CD14-positive monocyte (primary cell): ENCODE measurements around the gene KCNK3. TPM values are rescaled to one million over a fixed set of nuclear protein-coding genes. Genes with fewer than 3 reads are reported as not detected.

Experiments used
- DNase-seq, 3 donors: peaks; one replicate each; pipeline ENCODE4 v3.0.0-alpha.2; 2011 to 2022
- H2AFZ ChIP-seq: 2 replicates; pipeline ENCODE4 v1.6.0; 2012; ENCODE audit warnings: mild to moderate bottlenecking, low read depth, low read length, inconsistent platforms; ENCODE audit not compliant: insufficient read depth, poor library complexity, severe bottlenecking
- H3K27ac ChIP-seq, 2 donors: 1 replicate in 1 of 2; 2 replicates in 1 of 2; pipeline ENCODE4 v1.5.1; 2012 to 2013; ENCODE audit warnings: low read length in 2 of 2, control low read depth in 1 of 2, inconsistent platforms in 1 of 2, low read depth in 1 of 2, mild to moderate bottlenecking in 1 of 2
- H3K27me3 ChIP-seq, 2 donors: one replicate each; pipeline versions ENCODE4 v1.6.0 to v1.6.1; 2011 to 2013; ENCODE audit warnings: low read length in 2 of 2; ENCODE audit not compliant: control insufficient read depth in 2 of 2, insufficient read depth in 2 of 2
- H3K36me3 ChIP-seq, 2 donors: replicated peaks in 1 of 2; 1 replicate in 1 of 2; 2 replicates in 1 of 2; pipeline versions ENCODE4 v1.5.1 to v1.6.1; 2012 to 2013; ENCODE audit warnings: low read length in 2 of 2, control low read depth in 1 of 2, inconsistent platforms in 1 of 2, mild to moderate bottlenecking in 1 of 2; ENCODE audit not compliant: insufficient read depth in 2 of 2, control insufficient read depth in 1 of 2
- H3K4me1 ChIP-seq, 2 donors: 1 replicate in 1 of 2; 2 replicates in 1 of 2; pipeline versions ENCODE4 v1.5.1 to v1.6.1; 2012 to 2013; ENCODE audit warnings: low read length in 2 of 2, control low read depth in 1 of 2, inconsistent platforms in 1 of 2, mild to moderate bottlenecking in 1 of 2, moderate library complexity in 1 of 2; ENCODE audit not compliant: insufficient read depth in 2 of 2, control insufficient read depth in 1 of 2
- H3K4me2 ChIP-seq: replicated peaks from 2 replicates; pipeline ENCODE3; 2012; ENCODE audit warnings: low read length, moderate library complexity, mild to moderate bottlenecking; ENCODE audit not compliant: poor library complexity, severe bottlenecking; ENCODE audit errors: extremely low read depth
- H3K4me3 ChIP-seq, 3 experiments: fragments of 200-600 bp in 1 of 3; sonication (generic) in 1 of 3; replicated peaks in 1 of 3; 1 replicate in 2 of 3; 2 replicates in 1 of 3; pipeline ENCODE4 v1.5.1; 2011 to 2013; ENCODE audit warnings: low read length in 3 of 3, mild to moderate bottlenecking in 3 of 3, control low read depth in 2 of 3, low read depth in 2 of 3, inconsistent platforms in 1 of 3, moderate library complexity in 1 of 3
- H3K79me2 ChIP-seq: 2 replicates; pipeline ENCODE4 v1.6.0; 2012; ENCODE audit warnings: mild to moderate bottlenecking, control low read depth, inconsistent platforms, low read length, moderate library complexity; ENCODE audit not compliant: insufficient read depth
- H3K9ac ChIP-seq: 2 replicates; pipeline ENCODE4 v1.6.0; 2017; ENCODE audit warnings: low read length, mild to moderate bottlenecking; ENCODE audit not compliant: insufficient read depth, poor library complexity, severe bottlenecking
- H3K9me3 ChIP-seq, 2 donors: replicated peaks in 1 of 2; 1 replicate in 1 of 2; 2 replicates in 1 of 2; pipeline versions ENCODE4 v1.5.1 to v1.6.1; 2012 to 2013; ENCODE audit warnings: low read length in 2 of 2, control low read depth in 1 of 2; ENCODE audit not compliant: control insufficient read depth in 1 of 2, insufficient read depth in 1 of 2
- H4K20me1 ChIP-seq: 2 replicates; pipeline ENCODE4 v1.6.0; 2012; ENCODE audit warnings: mild to moderate bottlenecking, low read length, control low read depth, moderate library complexity; ENCODE audit not compliant: insufficient read depth
- H3K27ac Mint-ChIP-seq, 7 donors: one replicate each; pipeline ENCODE4 v1.8.0; 2020; ENCODE audit warnings: mild to moderate bottlenecking in 7 of 7, mixed read lengths in 7 of 7, moderate library complexity in 6 of 7, inconsistent platforms in 2 of 7
- H3K27me3 Mint-ChIP-seq, 3 donors: one replicate each; pipeline ENCODE4 v1.8.0; 2021 to 2022; ENCODE audit warnings: low read depth in 3 of 3, mild to moderate bottlenecking in 3 of 3, mixed read lengths in 3 of 3, moderate library complexity in 3 of 3, inconsistent platforms in 1 of 3
- H3K36me3 Mint-ChIP-seq, 2 donors: one replicate each; pipeline ENCODE4 v1.8.0; 2020; ENCODE audit warnings: mixed read lengths in 2 of 2, inconsistent platforms in 1 of 2, mild to moderate bottlenecking in 1 of 2
- H3K4me1 Mint-ChIP-seq: one replicate; pipeline ENCODE4 v1.8.0; 2020; ENCODE audit warnings: mild to moderate bottlenecking, mixed read lengths
- H3K4me3 Mint-ChIP-seq, 2 donors: one replicate each; pipeline ENCODE4 v1.8.0; 2020; ENCODE audit warnings: mild to moderate bottlenecking in 2 of 2, mixed read lengths in 2 of 2, moderate library complexity in 1 of 2
- H3K9me3 Mint-ChIP-seq, 7 donors: one replicate each; pipeline ENCODE4 v1.8.0; 2020 to 2022; ENCODE audit warnings: mixed read lengths in 7 of 7, mild to moderate bottlenecking in 6 of 7, moderate library complexity in 6 of 7, inconsistent platforms in 2 of 7
- WGBS: methylation state at CpG from one replicate; pipeline ENCODE4 v1.1.5; 2013; ENCODE audit warnings: missing lambda C conversion rate; ENCODE audit not compliant: insufficient coverage; 5-methylcytosine and 5-hydroxymethylcytosine counted together
- intact Hi-C, 2 donors: fragments of 100-400 bp; cut with micrococcal nuclease; formaldehyde crosslinking; loops; one replicate each; pipeline versions ENCODE4 v1.15.0 to v1.15.1; 2023
- polyA plus RNA-seq, 3 donors: library from polyadenylated mRNA; depleted of rRNA in 1 of 3; unstranded in 2 of 3; stranded (reverse) in 1 of 3; fragments of 300-500 nt in 2 of 3; fragments of >200 nt in 1 of 3; fragmentation: Illumina TruSeq in 2 of 3; gene quantifications; 1 replicate in 2 of 3; 2 replicates in 1 of 3; pipeline ENCODE4 v1.2.3, GENCODE V29; 2012 to 2021
- TF ChIP-seq, protein P1 (sequence below): fragments of 200-600 bp; IDR thresholded peaks from one replicate; pipeline ENCODE4 v1.8.0; 2022; ENCODE audit warnings: antibody characterized with exemption, mild to moderate bottlenecking

The KCNK3 gene
- polyA plus RNA-seq, 3 donors, result not detected

DNA sequence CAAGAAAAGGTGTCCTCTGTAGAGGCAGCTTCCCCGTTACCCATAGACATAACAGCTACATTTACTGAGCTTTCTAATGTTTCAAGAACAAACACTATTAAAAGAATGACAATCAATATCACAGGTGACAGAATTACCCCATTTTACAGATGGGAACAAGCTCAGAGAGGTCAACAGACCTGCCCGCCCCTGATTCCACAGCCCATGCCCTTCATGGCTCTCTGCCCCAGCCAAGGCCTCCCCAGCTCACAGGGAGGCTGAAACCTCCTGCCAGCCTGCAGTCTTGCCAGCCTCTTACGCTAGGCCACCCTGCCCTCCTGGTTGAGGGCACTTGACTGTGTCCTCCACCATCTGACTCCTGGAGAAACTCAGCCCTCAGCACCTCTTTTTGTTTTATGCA lies 52.4 kb downstream of the KCNK3 start:
- Histone ChIP-seq H3K79me2 (no peaks in the 10 kb centered on the region), H3K4me2 (no peak overlapping the region), H3K27me3 (no peaks in the 10 kb centered on the region), H3K4me1 (no peaks in the 10 kb centered on the region), H2AFZ (no peak overlapping the region), H3K9me3 (no peaks in the 10 kb centered on the region), H3K36me3 (no peaks in the 10 kb centered on the region), H4K20me1 (no peaks in the 10 kb centered on the region), H3K4me3 (no peak overlapping the region), H3K9ac (no peak overlapping the region), H3K27ac (no peak overlapping the region)
- no peak for DNase-seq
- Mint-ChIP-seq H3K27me3 (peaks cover 3 to 10% (median 7%) of the 10 kb centered on the region in 3 donors), H3K4me3 (no peak overlapping the region), H3K27ac (no peak overlapping the region), H3K4me1 (peaks cover under 1% of the 10 kb centered on the region), H3K36me3 (no peaks in the 10 kb centered on the region), H3K9me3 (no peaks in the 10 kb centered on the region)
- WGBS, result 94% methylated on average over 3 of the region's 3 CpGs
- TF ChIP-seq, protein P1, sequence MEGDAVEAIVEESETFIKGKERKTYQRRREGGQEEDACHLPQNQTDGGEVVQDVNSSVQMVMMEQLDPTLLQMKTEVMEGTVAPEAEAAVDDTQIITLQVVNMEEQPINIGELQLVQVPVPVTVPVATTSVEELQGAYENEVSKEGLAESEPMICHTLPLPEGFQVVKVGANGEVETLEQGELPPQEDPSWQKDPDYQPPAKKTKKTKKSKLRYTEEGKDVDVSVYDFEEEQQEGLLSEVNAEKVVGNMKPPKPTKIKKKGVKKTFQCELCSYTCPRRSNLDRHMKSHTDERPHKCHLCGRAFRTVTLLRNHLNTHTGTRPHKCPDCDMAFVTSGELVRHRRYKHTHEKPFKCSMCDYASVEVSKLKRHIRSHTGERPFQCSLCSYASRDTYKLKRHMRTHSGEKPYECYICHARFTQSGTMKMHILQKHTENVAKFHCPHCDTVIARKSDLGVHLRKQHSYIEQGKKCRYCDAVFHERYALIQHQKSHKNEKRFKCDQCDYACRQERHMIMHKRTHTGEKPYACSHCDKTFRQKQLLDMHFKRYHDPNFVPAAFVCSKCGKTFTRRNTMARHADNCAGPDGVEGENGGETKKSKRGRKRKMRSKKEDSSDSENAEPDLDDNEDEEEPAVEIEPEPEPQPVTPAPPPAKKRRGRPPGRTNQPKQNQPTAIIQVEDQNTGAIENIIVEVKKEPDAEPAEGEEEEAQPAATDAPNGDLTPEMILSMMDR, result no peak
- intact Hi-C loops, result loop anchor here (1.0 to 2.0 kb wide), 2 partner anchors 140 kb away; no protein-coding TSS in a partner anchor

DNA sequence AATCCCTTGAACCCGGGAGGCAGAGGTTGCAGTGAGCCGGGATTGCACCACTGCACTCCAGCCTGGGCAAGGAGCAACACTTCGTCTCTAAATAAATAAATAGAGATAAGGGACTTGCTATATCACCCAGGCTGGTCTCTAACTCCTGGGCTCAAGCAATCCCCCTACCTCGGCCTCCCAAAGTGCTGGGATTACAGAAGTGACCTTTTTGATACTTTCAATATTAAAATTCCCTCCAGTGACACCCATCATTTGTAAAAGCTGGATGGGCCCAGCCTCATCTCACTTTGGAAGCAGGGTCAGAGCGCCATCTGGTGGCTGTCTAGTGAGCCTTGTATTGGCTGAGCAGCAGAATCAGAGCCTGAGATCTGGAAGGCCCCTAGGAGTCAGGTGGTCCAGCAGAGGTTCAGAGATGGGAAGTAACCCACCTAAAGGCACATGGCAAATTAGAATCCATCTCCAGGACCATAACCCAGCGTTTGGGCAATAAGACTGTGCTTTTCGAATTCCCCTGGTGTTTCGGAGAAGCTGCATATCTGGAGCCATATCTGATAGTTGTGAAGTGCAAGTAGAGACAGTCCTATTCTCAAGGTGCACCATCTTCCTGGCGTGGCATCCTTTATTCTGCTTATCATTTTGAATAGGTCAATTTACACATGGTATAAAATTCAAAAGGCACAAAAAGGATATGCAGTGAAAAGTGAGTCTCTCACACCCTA lies 53.2 kb downstream of the KCNK3 start:
- Mint-ChIP-seq H3K36me3 (no peaks in the 10 kb centered on the region), H3K4me3 (no peak overlapping the region), H3K27ac (no peak overlapping the region), H3K4me1 (peaks cover 4% of the 10 kb centered on the region), H3K9me3 (no peaks in the 10 kb centered on the region), H3K27me3 (peaks cover 1 to 10% (median 7%) of the 10 kb centered on the region in 3 donors)
- no peak overlapping the region for H2AFZ ChIP-seq
- no peak overlapping the region for H3K9ac ChIP-seq
- no peak overlapping the region for H3K4me2 ChIP-seq
- H3K4me1 ChIP-seq, result no peaks in the 10 kb centered on the region
- TF ChIP-seq, protein P1, result peak; percentile 90
- intact Hi-C loops, result loop anchor here (1.0 to 2.0 kb wide), 2 partner anchors 140 to 141 kb away; no protein-coding TSS in a partner anchor
- H3K27ac ChIP-seq, result no peak overlapping the region
- no peaks in the 10 kb centered on the region for H3K79me2 ChIP-seq
- H3K4me3 ChIP-seq, result no peak overlapping the region
- 0% methylated on average over 1 of the region's 9 CpGs for WGBS
- no peaks in the 10 kb centered on the region for H4K20me1 ChIP-seq
- no peaks in the 10 kb centered on the region for H3K27me3 ChIP-seq
- H3K9me3 ChIP-seq, result no peaks in the 10 kb centered on the region
- no peaks in the 10 kb centered on the region for H3K36me3 ChIP-seq
- DNase-seq, result peak; percentile 56 to 68 (median 65)
